Activated T-helper 1 cell treated with anti-CD3 and anti-CD28 coated beads, Interleukin-12 subunit alpha, Interleukin-12 subunit beta, Interleukin-2, Interleukin-4 antibody, amounts not matched to agents 30 ng/mL and 10 ng/mL and 1 ng/mL, durations not matched to agents 14 hours and 24 hours and 36 hours (primary cell): Measurements from ENCODE around the gene MEF2A. TPM values are rescaled to one million over a fixed set of nuclear protein-coding genes. Genes with fewer than 3 reads are reported as not detected.
"Not testable (repeated sequence)": the region's sequence is repeated elsewhere in the genome, so short reads cannot be mapped to it uniquely, and the experiment has no call there.

ENCODE experiments used
- DNase-seq: peaks from one replicate; pipeline ENCODE4 v3.0.0; 2021; ENCODE audit warnings: low spot score
- H3K27ac Mint-ChIP-seq: one replicate; pipeline ENCODE4 v1.8.0; 2021; ENCODE audit warnings: mild to moderate bottlenecking, mixed read lengths
- H3K27me3 Mint-ChIP-seq: one replicate; pipeline ENCODE4 v1.8.0; 2022; ENCODE audit warnings: mild to moderate bottlenecking, moderate library complexity, mixed read lengths; ENCODE audit not compliant: insufficient read depth
- H3K36me3 Mint-ChIP-seq: one replicate; pipeline ENCODE4 v1.8.0; 2021; ENCODE audit warnings: low read depth, mixed read lengths
- H3K4me1 Mint-ChIP-seq: one replicate; pipeline ENCODE4 v1.8.0; 2021; ENCODE audit warnings: low read depth, mixed read lengths
- H3K4me3 Mint-ChIP-seq: one replicate; pipeline ENCODE4 v1.8.0; 2021; ENCODE audit warnings: mild to moderate bottlenecking, moderate library complexity, mixed read lengths
- H3K9me3 Mint-ChIP-seq: one replicate; pipeline ENCODE4 v1.8.0; 2021; ENCODE audit warnings: mixed read lengths
- intact Hi-C: fragments of 100-400 bp; cut with micrococcal nuclease; formaldehyde crosslinking; loops from one replicate; pipeline ENCODE4 v1.15.1; 2024
- total RNA-seq: library from RNA; stranded (reverse); gene quantifications from 2 replicates; pipeline ENCODE4 v1.2.3, GENCODE V29; 2022

MEF2A gene
- total RNA-seq, 1 donor from 2014 or later: 27.4 TPM

DNA sequence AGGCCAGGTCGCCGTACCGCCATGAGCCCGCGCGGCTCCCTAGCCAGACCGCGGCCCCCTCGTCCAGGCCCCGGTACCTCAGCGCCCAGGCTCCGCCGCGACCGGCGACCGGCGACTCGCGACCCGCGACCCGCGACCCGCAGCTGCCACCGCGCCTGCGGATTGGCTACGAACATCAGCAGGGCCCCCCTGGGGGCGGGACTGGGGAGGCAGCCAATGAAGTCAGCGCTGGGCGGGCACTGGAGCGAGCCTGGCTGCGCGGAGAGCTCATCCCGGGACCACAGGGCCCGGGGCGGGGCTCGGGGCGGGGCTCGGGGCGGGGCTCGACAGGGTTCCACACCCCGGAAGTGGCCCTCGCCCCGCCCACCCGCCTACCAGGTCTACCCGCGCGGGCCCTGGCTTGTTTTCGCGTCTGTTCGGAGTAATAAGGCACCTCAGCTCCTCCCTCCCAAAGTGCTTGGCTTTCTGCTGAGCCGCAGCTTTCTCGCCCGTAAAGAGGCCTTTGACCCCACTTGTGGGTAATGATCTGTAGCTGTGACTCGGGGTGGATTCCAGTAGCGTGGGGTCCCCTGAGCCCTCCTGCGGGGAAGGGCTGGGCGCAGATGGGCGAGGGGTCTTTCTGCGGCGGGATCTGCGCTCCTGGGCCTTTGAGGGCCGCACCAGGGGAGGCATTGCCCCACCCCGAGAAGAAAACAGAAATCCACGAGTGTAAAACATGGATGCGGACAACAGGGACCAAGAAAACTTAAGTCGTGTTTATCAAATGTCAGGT lies 167.7 kb downstream of the MEF2A start, which contains the start of gene LYSMD4:
Gene LYSMD4 (minus strand): TSS at position 170 of the 772 bp plus-strand sequence. CDS start 1,438 bp downstream, outside the sequence.
- Mint-ChIP-seq H3K27me3 (no peaks in the 10 kb centered on the region), H3K36me3 (peaks cover 16% of the 10 kb centered on the region)

DNA sequence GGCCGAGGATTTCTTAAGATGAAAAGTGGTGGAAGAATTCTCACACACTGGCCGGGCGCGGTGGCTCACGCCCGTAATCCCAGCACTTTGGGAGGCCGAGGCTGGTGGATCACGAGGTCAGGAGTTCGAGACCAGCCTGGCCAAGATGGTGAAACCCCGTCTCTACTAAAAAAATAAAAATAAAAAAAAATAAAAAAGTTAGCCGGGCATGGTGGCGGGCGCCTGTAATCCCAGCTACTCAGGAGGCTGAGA lies 168.2 kb downstream of the MEF2A start:
- intact Hi-C loops, DNase-seq, H3K9me3 Mint-ChIP-seq, H3K27me3 Mint-ChIP-seq: not testable (repeated sequence)
- Mint-ChIP-seq H3K4me1 (peaks cover 38% of the 10 kb centered on the region), H3K36me3 (peaks cover 14% of the 10 kb centered on the region), H3K4me3 (peak overlapping the region; percentile 75), H3K27ac (peak overlapping the region; percentile 88)

More for the DNA sequence above, 167.7 kb downstream of the MEF2A start, which contains the start of gene LYSMD4:
- intact Hi-C loops: loop anchor here (1.0 to 2.0 kb wide), 6 partner anchors 13 to 869 kb away; partner anchors contain the start of genes ASB7, LINS1, LRRC28 and MEF2A
- DNase-seq: peak; percentile 97
- H3K27ac Mint-ChIP-seq: peak within 1 kb of the TSS; percentile 88
- H3K4me3 Mint-ChIP-seq: peak within 1 kb of the TSS; percentile 86
- H3K9me3 Mint-ChIP-seq: no peaks in the 10 kb centered on the region
- H3K4me1 Mint-ChIP-seq: peaks cover 34% of the 10 kb centered on the region

DNA sequence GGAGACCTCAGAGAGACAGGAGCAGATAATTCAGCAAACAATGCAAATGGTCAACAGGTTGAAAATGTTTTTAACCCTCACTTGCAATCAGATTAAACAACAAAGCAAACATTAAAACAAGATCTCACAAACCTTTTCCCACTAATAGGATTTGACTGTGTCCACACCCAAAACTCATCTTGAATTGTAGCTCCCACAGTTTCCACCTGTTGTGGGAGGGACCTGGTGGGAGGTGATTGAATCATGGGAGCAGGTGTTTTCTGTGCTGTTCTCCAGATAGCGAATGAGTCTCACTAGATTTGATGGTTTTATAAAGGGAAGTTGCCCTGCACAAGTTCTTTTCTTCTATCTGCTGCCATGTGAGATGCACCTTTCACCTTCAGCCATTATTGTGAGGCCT lies 168.8 kb downstream of the MEF2A start:
- peaks cover 11% of the 10 kb centered on the region for H3K36me3 Mint-ChIP-seq
- intact Hi-C loops: no loop called here
- H3K27ac Mint-ChIP-seq: peak overlapping the region; percentile 16
- H3K4me1 Mint-ChIP-seq: peaks cover 40% of the 10 kb centered on the region
- no peak for DNase-seq
- H3K4me3 Mint-ChIP-seq: peak overlapping the region; percentile 17
- no peaks in the 10 kb centered on the region for H3K27me3 Mint-ChIP-seq
- H3K9me3 Mint-ChIP-seq: no peaks in the 10 kb centered on the region

DNA sequence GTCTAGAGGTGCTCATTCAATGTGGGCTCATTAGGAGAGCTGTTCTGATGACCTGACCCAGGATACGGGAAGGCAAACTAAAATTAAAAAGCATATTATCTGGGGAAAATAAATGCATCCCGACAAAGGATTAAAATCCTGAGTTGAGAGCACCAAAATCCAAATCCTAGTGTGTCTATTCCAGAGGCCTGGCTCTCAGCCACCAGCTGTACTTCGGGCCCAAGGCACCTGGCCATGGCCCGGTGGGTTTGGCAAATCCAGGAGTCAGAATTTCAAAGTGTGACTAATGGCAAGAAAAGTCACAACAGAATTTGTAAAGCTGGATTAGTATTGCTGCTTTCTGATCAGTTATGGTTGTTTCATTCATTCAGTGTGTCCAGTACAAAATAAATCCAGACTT lies 170.1 kb downstream of the MEF2A start:
- no peak overlapping the region for H3K4me3 Mint-ChIP-seq
- intact Hi-C loops: no loop called here

DNA sequence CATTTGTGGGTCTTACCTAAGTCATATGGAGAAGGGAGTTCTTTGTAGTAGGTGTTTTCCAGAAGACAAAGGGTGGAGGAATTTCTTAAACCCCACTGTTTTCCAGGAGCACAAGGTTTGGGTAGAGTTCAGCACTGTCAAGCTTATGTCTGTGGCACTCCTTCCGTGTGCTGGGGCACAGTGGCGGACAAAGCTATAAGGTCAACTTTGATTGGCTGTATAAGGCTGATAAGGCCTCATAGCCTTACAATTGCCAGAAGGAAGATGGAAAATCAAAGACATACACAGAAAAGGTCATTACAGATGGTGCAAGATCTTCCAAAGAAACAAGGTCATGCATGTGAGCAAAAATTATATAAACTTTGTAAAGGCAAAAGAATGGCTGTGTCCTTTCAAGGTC lies 170.9 kb downstream of the MEF2A start:
- intact Hi-C loops: no loop called here
- peaks cover 3% of the 10 kb centered on the region for H3K36me3 Mint-ChIP-seq
- H3K4me3 Mint-ChIP-seq: no peak overlapping the region
- H3K27me3 Mint-ChIP-seq: no peaks in the 10 kb centered on the region
- H3K9me3 Mint-ChIP-seq: no peaks in the 10 kb centered on the region
- no peak overlapping the region for H3K27ac Mint-ChIP-seq
- H3K4me1 Mint-ChIP-seq: peaks cover 31% of the 10 kb centered on the region
- DNase-seq: no peak

More for the DNA sequence above, 170.1 kb downstream of the MEF2A start:
- Mint-ChIP-seq H3K9me3 (no peaks in the 10 kb centered on the region), H3K4me1 (peaks cover 37% of the 10 kb centered on the region), H3K27me3 (no peaks in the 10 kb centered on the region), H3K27ac (no peak overlapping the region), H3K36me3 (peaks cover 7% of the 10 kb centered on the region)
- DNase-seq: no peak

DNA sequence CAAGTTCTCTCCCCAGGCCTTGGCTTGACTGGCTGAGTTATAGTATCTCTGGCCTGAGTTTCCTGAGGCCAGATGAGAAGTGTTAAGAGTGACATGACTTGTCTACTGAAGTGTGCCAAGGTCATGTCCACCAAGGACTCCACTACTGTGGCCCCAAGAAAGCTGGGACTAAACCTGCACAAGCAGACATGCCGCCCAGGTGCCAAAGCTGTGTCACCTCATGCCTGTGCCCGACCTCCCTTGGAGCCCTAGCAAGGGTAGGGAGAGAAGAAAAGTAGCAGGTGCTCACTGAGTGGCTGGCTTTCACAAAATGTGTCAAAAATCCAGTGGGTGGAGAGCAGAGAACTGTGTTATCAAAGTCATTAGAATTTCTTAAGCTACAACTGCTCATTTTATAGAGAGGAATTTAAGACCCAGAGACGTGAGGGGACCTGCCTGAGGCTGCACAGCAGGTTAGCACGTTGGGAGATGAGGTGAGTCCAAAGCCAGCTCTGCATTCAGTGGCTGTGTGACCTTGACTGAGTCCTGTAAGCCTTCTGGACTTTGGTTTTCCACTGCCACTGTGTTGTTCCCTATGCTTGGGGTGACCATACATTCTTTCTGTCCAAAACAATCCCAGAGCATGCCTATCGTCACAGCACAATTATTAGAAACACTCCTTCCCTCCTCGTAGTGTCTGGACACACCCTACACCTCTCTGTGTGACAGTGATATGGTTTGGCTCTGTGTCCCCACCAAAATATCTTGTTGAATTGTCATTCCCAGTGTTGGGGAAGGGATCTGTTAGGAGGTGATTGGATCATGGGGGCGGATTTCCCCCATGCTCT lies 172.4 kb downstream of the MEF2A start:
- Mint-ChIP-seq H3K36me3 (no peaks in the 10 kb centered on the region), H3K4me3 (no peak overlapping the region), H3K27ac (no peak overlapping the region), H3K4me1 (peaks cover 23% of the 10 kb centered on the region), H3K9me3 (no peaks in the 10 kb centered on the region), H3K27me3 (no peaks in the 10 kb centered on the region)
- intact Hi-C loops: no loop called here
- no peak for DNase-seq

DNA sequence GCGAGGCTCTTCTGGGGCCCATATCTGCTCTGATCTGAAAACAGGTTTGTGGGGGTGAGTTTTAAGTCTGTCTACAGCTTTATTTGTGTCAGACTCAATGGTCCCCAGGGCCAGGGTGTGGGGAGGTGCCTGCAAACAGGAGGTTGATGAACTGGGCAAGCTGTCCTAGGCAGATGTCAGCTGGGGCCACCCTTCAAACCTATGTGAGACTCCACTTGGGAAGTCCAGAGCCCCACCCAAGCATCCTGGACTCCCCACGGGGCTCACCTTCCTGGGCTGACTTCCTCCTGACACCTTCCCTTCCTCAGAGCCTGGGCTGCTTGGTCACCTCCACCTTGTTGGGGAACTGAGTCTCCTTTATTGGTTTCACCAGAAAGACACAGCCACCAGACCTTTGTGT lies 176.1 kb downstream of the MEF2A start:
- no peak overlapping the region for H3K27ac Mint-ChIP-seq
- intact Hi-C loops: no loop called here
- H3K4me3 Mint-ChIP-seq: no peak overlapping the region
- H3K36me3 Mint-ChIP-seq: no peaks in the 10 kb centered on the region
- H3K27me3 Mint-ChIP-seq: no peaks in the 10 kb centered on the region
- H3K4me1 Mint-ChIP-seq: peaks cover 15% of the 10 kb centered on the region
- no peak for DNase-seq
- no peaks in the 10 kb centered on the region for H3K9me3 Mint-ChIP-seq

DNA sequence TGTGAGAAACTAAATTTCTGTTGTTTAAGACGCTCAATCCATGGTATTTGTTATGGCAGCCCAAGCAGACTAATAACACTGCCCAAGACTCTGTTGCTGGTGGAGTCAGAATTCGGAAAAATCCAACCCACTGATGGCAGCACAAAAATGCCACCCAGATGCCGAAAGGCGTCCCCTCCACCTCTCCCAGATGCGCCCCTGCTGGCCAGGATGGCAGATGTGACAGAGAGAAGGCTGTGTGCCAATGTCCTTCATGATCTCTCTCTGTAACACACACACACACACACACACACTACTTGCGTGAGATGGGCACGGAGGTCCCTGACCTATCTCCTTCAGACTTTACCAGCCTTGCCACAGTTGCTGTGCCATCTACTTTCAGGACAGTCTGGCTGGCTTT lies 178.4 kb downstream of the MEF2A start:
- no peaks in the 10 kb centered on the region for H3K27me3 Mint-ChIP-seq
- no peak for DNase-seq
- H3K27ac Mint-ChIP-seq: no peak overlapping the region
- no peaks in the 10 kb centered on the region for H3K9me3 Mint-ChIP-seq
- no peaks in the 10 kb centered on the region for H3K36me3 Mint-ChIP-seq
- intact Hi-C loops: no loop called here
- H3K4me1 Mint-ChIP-seq: peaks cover under 1% of the 10 kb centered on the region
- no peak overlapping the region for H3K4me3 Mint-ChIP-seq

DNA sequence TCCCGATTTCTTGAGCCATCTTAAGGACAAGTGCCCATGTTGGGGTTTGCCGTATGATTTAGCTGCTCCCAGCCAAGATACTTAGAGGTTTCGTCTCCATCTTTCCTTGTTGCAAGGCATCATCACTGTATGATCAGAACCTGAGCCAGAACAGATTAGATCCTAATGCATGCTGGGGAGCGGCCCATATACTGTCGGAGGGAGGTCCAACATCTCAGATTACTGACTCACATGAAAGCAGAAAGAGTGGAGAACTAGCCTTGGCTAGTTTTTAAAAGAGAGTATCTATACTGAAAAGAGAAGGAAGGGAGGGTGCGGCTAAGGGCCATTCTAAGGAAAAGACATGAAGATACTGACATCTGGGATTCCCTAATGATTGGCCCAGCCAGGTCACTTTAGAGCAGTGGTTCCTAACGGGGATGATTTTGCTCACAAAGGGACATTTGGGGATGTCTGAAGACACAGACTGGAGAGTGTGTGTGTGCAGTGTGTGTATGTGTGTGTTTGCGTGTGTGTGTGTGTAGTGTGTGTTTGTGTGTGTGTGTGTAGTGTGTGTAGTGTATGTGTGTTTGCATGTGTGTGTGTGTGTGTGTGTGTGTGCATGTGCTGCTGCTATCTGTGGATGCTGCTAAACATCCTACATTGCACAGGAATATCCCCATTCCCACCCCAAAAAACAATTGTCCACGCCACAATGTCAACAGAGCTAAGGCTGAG lies 179.7 kb downstream of the MEF2A start:
- no peak overlapping the region for H3K27ac Mint-ChIP-seq
- no peaks in the 10 kb centered on the region for H3K36me3 Mint-ChIP-seq
- DNase-seq: no peak
- no peaks in the 10 kb centered on the region for H3K4me1 Mint-ChIP-seq
- H3K4me3 Mint-ChIP-seq: no peak overlapping the region
- no peaks in the 10 kb centered on the region for H3K27me3 Mint-ChIP-seq
- H3K9me3 Mint-ChIP-seq: no peaks in the 10 kb centered on the region
- intact Hi-C loops: no loop called here

DNA sequence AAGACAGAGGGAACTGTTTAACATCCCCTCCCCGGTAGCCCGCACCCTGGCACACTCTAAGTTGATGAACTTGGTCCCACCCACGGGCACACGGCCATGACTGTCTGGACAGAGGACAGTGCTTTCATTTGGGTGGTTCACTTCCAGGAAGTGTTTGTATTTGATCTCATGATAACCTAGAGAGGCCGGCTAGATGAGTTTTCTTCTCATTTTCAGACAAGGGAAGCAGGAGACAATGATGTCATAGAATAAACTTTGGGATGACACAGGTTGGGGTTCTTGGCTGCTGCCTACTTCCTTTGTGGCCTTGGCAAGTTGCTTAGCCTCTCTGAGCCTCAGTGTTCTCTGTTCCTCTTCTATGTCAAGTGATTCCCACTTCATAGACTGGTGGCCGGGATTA lies 183.6 kb downstream of the MEF2A start:
- DNase-seq: no peak
- intact Hi-C loops: no loop called here
- Mint-ChIP-seq H3K27ac (no peak overlapping the region), H3K4me1 (no peaks in the 10 kb centered on the region), H3K9me3 (no peaks in the 10 kb centered on the region), H3K36me3 (no peaks in the 10 kb centered on the region), H3K27me3 (no peaks in the 10 kb centered on the region), H3K4me3 (no peak overlapping the region)

DNA sequence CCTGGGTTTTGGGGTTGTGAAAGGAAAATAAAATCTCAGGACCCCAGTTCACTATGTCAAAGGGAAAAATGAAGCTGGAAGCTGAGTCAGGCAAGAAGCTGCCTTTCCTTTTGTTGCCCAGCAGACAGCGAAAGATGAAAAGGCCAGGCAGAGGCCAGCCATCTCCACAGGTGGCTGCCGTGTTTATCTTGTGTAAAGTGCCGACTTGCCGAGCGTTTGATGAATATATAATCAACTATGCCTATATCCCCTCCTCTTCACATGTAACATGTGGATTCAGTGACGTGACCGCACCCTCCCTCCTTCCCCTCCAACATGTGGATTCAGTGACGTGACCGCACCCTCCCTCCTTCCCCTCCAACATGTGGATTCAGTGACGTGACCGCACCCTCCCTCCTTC lies 184.5 kb downstream of the MEF2A start:
- not testable (repeated sequence) for H3K36me3 Mint-ChIP-seq, H3K9me3 Mint-ChIP-seq, H3K27ac Mint-ChIP-seq, H3K4me1 Mint-ChIP-seq, H3K27me3 Mint-ChIP-seq, H3K4me3 Mint-ChIP-seq, DNase-seq
- intact Hi-C loops: loop anchor here (10.0 kb wide), 1 partner anchor 646 kb away; the partner anchor contains the start of gene SYNM

DNA sequence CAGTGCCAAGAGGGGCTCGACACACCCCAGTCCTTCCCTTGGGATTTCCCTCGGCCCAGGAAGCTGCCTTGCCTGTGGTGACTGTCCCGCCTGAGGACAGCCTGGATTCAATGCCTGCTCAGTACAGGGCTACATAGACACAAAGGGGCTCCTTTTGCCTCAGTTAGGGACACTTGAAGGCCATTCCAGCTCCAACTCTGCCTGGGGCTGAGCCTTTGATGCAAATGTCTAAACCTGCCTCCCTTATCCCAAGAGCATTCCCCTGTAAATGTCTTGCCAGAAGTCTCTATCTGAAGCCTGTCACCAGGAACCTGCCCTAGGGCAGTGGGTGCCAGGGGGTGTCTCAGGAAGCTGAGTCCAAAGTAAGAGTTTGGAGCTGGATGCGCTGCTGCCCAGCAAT lies 186.8 kb downstream of the MEF2A start:
- Mint-ChIP-seq H3K36me3 (no peaks in the 10 kb centered on the region), H3K27me3 (peaks cover 3% of the 10 kb centered on the region), H3K4me1 (peaks cover 8% of the 10 kb centered on the region), H3K4me3 (no peak overlapping the region), H3K9me3 (no peaks in the 10 kb centered on the region), H3K27ac (no peak overlapping the region)
- DNase-seq: no peak
- intact Hi-C loops: loop anchor here (10.0 kb wide), 1 partner anchor 648 kb away; the partner anchor contains the start of gene SYNM
